WERI-Rb-1 (cell line): Measurements from ENCODE around the gene PTPA.

ENCODE experiments used
- DNase-seq: peaks from one replicate; pipeline ENCODE4 v3.0.0-alpha.2; 2020
- H3K27ac ChIP-seq: fragments of 250-450 bp; sonication (Bioruptor Pico); 2 replicates; pipeline ENCODE4 v1.5.1; 2020; ENCODE audit warnings: mild to moderate bottlenecking, moderate library complexity
- H3K27me3 ChIP-seq: fragments of 250-450 bp; sonication (Bioruptor Pico); 2 replicates; pipeline ENCODE4 v1.5.1; 2021; ENCODE audit warnings: mild to moderate bottlenecking, low read depth, moderate library complexity; ENCODE audit not compliant: insufficient read depth, severe bottlenecking
- H3K36me3 ChIP-seq: fragments of 250-450 bp; sonication (Bioruptor Pico); 2 replicates; pipeline ENCODE4 v1.5.1; 2020; ENCODE audit warnings: mild to moderate bottlenecking, moderate library complexity
- H3K4me3 ChIP-seq: 2 replicates; pipeline ENCODE4 v1.5.1; 2011; ENCODE audit warnings: low read depth, mild to moderate bottlenecking, control low read depth, low read length
- H3K9me3 ChIP-seq: fragments of 250-450 bp; sonication (Bioruptor Pico); 2 replicates; pipeline ENCODE4 v1.5.1; 2021; ENCODE audit warnings: mild to moderate bottlenecking, moderate library complexity; ENCODE audit not compliant: severe bottlenecking
- TF ChIP-seq, protein P1 (sequence below): IDR thresholded peaks from 2 replicates; pipeline ENCODE4 v1.5.1; 2011; ENCODE audit warnings: low read depth, mild to moderate bottlenecking, control low read depth, inconsistent platforms, low read length

The PTPA gene

GRCh38 chr9:129097671-129098306, 13.4 kb upstream of the PTPA start:
- Histone ChIP-seq H3K27me3 (no peaks in the 10 kb centered on the region), H3K4me3 (no peak overlapping the region), H3K9me3 (no peaks in the 10 kb centered on the region), H3K36me3 (peaks cover 8% of the 10 kb centered on the region), H3K27ac (no peak overlapping the region)
- no peak for DNase-seq
- TF ChIP-seq, protein P1, sequence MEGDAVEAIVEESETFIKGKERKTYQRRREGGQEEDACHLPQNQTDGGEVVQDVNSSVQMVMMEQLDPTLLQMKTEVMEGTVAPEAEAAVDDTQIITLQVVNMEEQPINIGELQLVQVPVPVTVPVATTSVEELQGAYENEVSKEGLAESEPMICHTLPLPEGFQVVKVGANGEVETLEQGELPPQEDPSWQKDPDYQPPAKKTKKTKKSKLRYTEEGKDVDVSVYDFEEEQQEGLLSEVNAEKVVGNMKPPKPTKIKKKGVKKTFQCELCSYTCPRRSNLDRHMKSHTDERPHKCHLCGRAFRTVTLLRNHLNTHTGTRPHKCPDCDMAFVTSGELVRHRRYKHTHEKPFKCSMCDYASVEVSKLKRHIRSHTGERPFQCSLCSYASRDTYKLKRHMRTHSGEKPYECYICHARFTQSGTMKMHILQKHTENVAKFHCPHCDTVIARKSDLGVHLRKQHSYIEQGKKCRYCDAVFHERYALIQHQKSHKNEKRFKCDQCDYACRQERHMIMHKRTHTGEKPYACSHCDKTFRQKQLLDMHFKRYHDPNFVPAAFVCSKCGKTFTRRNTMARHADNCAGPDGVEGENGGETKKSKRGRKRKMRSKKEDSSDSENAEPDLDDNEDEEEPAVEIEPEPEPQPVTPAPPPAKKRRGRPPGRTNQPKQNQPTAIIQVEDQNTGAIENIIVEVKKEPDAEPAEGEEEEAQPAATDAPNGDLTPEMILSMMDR: no peak

GRCh38 chr9:129098328-129098727, 12.9 kb upstream of the PTPA start:
- TF ChIP-seq, protein P1: no peak
- Histone ChIP-seq H3K36me3 (peaks cover 8% of the 10 kb centered on the region), H3K4me3 (no peak overlapping the region), H3K9me3 (no peaks in the 10 kb centered on the region), H3K27ac (no peak overlapping the region), H3K27me3 (no peaks in the 10 kb centered on the region)
- DNase-seq: no peak

DNA sequence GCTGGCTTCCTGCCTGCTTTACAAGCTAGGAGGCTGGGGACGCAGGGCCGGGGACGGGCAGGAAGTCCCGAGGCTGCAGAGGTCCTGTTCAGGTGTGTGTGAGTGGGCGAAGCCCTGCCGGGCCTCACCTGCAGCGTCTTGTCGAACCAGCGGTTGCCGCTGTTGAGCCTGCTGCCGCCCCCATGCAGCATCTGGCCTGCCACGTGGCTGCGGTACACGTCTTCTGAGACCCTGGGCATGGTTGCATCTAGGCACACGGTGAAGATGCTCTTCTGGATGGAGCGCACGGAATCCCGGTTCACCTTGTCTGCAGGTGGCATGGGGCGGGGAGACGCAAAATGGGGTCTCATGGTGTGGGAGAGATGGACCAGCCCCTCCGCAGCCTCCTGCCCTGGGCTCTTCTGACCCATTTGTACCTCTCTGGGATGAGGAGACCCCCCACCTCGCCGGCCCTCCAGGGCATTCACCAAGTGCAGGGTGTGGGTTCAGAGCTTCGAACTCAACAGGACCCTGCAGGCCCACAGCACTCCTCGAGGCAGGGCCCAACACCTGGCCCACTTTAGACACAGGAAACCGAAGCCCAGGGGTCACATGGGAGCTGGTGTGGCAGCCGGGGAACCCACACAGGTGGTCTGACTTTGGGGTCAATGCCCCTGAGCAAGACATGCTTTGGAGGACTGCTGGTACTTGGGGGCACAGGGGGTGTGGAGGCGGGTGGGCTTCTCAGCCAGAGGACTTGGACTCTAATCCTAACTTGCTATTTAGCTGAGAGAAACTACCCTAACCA, 10.6 kb upstream of the PTPA start:
- Histone ChIP-seq H3K36me3 (peaks cover 5% of the 10 kb centered on the region; the same call in 1 of the 2 replicates), H3K9me3 (no peaks in the 10 kb centered on the region), H3K27me3 (no peaks in the 10 kb centered on the region), H3K4me3 (no peak overlapping the region), H3K27ac (no peak overlapping the region)
- TF ChIP-seq, protein P1: no peak
- DNase-seq: no peak

DNA sequence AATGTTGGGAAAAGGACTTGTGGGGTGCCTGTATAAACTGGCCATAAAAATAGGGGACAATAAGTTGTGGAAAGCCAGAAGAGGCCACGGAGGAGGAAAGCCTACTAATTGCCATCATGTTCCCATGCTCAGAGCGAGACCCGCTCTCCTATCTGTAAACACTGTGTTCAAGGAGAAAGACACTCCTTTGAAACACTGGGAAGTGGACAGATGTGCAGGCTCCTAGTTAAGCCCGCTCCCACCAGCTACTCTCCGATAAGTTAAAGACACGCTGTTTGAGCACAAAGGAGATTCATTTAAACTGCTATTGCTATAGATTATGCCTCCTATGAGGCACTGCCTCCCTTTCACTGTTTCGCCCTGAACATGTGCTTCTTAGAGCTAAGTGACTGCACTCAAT, 9.9 kb upstream of the PTPA start:
- Histone ChIP-seq H3K27ac (no peak overlapping the region; the same call in 1 of the 2 replicates), H3K36me3 (peaks cover 5% of the 10 kb centered on the region; the same call in 1 of the 2 replicates), H3K9me3 (no peaks in the 10 kb centered on the region), H3K4me3 (no peak overlapping the region), H3K27me3 (no peaks in the 10 kb centered on the region)
- TF ChIP-seq, protein P1: no peak
- no peak for DNase-seq

GRCh38 chr9:129102095-129102525, 9.1 kb upstream of the PTPA start:
- Histone ChIP-seq H3K36me3 (no peaks in the 10 kb centered on the region), H3K27me3 (no peaks in the 10 kb centered on the region), H3K9me3 (no peaks in the 10 kb centered on the region), H3K27ac (no peak overlapping the region), H3K4me3 (no peak overlapping the region)
- no peak for DNase-seq
- TF ChIP-seq, protein P1: no peak
